ENCODE measurements around the gene ITGA8. TPM values are rescaled to one million over a fixed set of nuclear protein-coding genes. Genes with fewer than 3 reads are reported as not detected.
"Not testable (repeated sequence)": the region's sequence is repeated elsewhere in the genome, so short reads cannot be mapped to it uniquely, and the experiment has no call there.

ITGA8 gene
- total RNA-seq: not detected

DNA sequence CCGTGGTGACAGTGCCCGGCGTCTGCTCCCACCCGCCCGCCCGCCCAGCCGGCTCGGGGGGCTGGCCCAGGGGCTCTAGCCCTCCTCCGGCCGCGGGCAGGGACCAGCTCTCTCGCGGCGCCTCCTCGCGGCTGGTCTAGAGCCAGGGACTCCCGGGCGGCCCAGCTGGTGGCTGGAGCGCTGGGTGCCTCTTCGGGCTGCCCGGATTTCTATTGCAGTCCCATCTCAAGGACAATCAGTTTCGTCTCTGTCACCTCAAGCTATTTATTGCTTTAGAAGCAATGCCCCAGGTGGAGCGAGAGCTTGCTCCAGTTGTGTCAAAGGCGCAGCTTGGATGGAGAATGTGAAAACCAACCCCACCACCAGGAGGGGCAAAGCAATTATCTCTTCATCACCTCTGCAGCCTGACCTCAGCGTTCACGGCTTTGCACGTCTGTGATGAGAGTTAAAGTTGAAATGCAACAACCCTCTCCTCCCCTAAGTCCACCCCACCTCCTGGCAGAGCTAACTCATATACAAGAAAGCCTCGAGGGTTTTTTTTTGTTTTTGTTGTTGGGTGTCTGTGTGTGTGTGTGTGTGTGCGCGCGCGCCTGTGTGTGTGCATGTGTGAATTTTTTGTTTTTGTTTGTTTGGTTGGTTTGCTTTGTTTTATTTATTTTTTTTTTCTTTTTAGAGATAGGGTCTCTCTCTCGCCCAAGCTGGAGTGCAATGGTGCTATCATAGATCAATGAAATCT, at the start of gene ITGA8:
Gene ITGA8, minus strand, starts transcription at position 24 of the 736 bp plus-strand sequence. CDS start 151 bp downstream, outside the sequence.
- Mint-ChIP-seq H3K9me3 (no peaks in the 10 kb centered on the region), H3K4me3 (no peak within 1 kb of the TSS), H3K27me3 (peaks cover 55% of the 10 kb centered on the region), H3K4me1 (no peaks in the 10 kb centered on the region), H3K27ac (no peak within 1 kb of the TSS), H3K36me3 (no peaks in the 10 kb centered on the region)
- POLR2A ChIA-PET: no interaction called here
- ATAC-seq (ENCODE audit: low read depth) (no peak), DNase-seq (no peak)

DNA sequence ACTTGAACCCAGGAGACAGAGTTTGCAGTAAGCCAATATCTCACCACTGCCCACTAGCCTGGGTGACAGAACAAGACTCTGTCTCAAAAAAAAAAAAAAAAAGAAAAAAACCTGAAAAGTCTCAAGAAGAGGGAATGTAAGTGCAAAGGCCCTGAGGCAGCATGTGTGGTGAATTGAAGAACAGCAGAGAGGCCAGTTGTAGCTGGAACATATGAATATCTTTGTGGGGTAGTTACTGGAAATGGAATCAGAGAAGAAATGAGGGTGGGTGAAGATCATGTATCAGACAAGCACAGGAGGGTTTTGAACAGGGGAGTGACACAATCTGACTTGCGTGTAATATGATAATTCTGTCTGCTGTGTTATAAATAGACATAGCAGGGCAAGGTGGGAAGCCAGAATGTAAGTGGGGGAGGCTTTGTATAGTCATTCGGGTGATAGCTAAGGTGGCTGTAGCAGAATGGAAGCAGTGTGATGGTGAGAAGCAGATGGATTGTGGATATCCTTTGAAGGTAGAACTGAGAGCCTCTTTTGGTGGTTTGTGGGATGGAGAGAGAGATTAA, 45.3 kb upstream of the ITGA8 start:
- ATAC-seq (ENCODE audit: low read depth) (no peak), DNase-seq (no peak)
- peaks cover 5% of the 10 kb centered on the region for H3K9me3 Mint-ChIP-seq
- H3K4me1 Mint-ChIP-seq: no peaks in the 10 kb centered on the region
- no peaks in the 10 kb centered on the region for H3K27me3 Mint-ChIP-seq
- POLR2A ChIA-PET: no interaction called here
- no peak overlapping the region for H3K4me3 Mint-ChIP-seq
- peaks cover 7% of the 10 kb centered on the region for H3K36me3 Mint-ChIP-seq
- no peak overlapping the region for H3K27ac Mint-ChIP-seq

DNA sequence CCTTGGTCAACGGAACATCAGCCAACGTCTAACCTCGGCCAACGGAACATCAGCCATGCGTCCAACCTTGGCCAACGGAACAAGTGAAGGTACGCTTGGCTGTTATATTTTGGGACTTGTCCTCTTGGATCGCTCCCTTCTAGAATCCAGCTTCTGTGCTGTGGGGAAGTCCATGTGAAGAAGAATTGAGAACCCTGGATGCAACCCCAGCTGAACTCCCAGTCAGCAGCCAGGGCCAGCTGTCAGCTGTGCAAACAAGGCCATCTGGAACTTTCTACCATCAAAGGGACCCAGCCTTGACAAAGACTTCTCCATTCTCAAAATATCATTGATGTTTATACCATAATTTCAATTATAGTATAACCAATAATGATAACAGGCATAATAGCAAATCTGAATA, 43.3 kb upstream of the ITGA8 start:
- ATAC-seq (ENCODE audit: low read depth): no peak
- Mint-ChIP-seq H3K4me3 (no peak overlapping the region), H3K27me3 (peaks cover 4% of the 10 kb centered on the region), H3K27ac (no peak overlapping the region), H3K9me3 (peaks cover 5% of the 10 kb centered on the region), H3K4me1 (no peaks in the 10 kb centered on the region), H3K36me3 (peaks cover 3% of the 10 kb centered on the region)
- POLR2A ChIA-PET: no interaction called here
- no peak for DNase-seq

DNA sequence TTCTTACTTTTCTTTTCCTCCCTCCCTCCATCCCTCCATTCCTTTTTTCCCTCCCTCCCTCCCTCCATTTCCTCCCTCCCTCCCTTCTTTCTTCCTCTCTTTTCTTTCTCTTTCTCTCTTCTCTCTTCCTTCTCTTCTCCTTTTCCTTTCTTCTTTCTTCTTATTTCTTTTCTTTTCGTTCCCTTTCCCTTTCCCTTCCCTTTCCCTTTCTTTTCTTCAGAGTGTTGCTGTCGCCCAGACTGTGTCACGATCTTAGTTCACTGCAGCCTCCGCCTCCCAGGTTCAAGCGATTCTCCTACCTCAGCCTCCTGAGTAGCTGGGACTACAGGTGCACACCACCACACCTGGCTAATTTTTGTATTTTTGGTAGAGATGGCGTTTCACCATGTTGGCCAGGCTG, 42.5 kb upstream of the ITGA8 start:
- H3K27me3 Mint-ChIP-seq; H3K9me3 Mint-ChIP-seq; ATAC-seq (ENCODE audit: low read depth); H3K4me1 Mint-ChIP-seq; POLR2A ChIA-PET; H3K36me3 Mint-ChIP-seq; DNase-seq; H3K27ac Mint-ChIP-seq; H3K4me3 Mint-ChIP-seq: not testable (repeated sequence)

DNA sequence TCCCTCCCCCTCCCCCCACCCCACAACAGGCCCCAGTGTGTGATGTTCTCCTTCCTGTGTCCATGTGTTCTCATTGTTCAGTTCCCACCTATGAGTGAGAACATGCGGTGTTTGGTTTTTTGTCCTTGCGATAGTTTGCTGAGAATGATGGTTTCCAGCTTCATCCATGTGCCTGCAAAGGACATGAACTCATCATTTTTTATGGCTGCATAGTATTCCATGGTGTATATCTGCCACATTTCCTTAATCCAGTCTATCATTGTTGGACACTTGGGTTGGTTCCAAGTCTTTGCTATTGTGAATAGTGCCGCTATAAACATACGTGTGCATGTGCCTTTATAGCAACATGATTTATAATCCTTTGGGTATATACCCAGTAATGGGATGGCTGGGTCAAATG, 41.5 kb upstream of the ITGA8 start:
- POLR2A ChIA-PET; ATAC-seq (ENCODE audit: low read depth); H3K27me3 Mint-ChIP-seq; H3K4me3 Mint-ChIP-seq; H3K9me3 Mint-ChIP-seq; DNase-seq; H3K27ac Mint-ChIP-seq; H3K4me1 Mint-ChIP-seq; H3K36me3 Mint-ChIP-seq: not testable (repeated sequence)

DNA sequence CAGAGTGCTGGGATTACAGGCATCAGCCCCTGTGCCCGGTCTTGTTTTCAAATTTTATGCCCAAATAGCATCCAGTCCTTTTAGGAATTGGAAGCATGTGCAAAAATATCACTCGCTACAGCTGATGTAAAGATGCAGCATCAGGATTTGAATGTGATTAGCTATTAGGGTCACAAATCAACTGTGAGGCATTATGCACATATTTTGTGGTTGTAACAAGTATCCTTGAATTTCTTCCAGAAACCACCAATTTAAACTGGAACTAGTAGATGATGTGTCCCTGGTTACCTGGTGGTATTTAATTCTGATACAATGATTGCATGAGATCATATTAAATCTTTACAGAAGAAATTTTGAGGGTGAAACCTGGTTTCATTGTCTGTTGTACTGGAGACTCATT, 41.0 kb upstream of the ITGA8 start:
- ATAC-seq (ENCODE audit: low read depth) (no peak), DNase-seq (no peak)
- peaks cover 3% of the 10 kb centered on the region for H3K36me3 Mint-ChIP-seq
- POLR2A ChIA-PET: no interaction called here
- peaks cover 5% of the 10 kb centered on the region for H3K4me1 Mint-ChIP-seq
- H3K4me3 Mint-ChIP-seq: no peak overlapping the region
- H3K27me3 Mint-ChIP-seq: peaks cover 7% of the 10 kb centered on the region
- H3K9me3 Mint-ChIP-seq: peaks cover 5% of the 10 kb centered on the region
- H3K27ac Mint-ChIP-seq: no peak overlapping the region

DNA sequence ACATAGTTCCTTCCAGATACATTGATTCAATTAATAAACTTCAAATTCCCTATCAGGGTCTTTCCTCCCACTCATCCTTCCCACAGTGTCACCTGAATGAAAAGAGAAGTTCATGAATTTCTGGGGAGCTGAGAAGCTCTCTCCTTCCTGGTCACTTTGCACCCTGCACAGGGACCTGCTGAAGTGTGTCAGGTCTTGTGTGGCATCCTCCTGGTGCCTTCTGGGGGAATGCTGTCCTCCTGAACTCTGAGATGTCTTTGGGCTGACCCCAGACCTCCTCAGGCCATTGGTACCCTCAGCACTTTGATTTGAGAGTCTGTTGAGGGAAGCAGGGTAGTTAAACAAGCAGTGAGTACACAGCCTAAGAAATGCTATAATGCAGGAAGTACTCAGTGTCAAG, 39.5 kb upstream of the ITGA8 start:
- POLR2A ChIA-PET: no interaction called here

DNA sequence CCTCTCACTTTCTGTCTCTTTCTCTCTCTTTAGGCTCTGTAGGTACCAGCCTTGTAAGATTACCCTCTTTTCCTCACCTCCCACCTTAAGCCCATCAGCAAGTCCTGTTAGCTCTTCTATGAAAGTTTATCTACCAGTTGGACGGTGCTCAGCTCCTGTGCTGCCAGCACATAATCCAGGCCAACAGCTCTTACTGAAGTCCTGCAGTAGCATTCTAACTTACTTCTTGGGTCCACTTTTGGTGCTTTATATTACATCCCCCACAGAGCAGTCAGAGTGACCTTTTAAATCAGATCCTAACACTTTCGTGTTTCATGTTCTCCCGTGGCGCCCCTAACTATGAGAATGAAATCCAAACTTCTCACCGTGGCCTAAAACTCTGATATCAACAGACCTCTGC, 38.9 kb upstream of the ITGA8 start:
- ATAC-seq (ENCODE audit: low read depth) (no peak), DNase-seq (no peak)
- Mint-ChIP-seq H3K27ac (no peak overlapping the region), H3K4me3 (no peak overlapping the region), H3K9me3 (no peaks in the 10 kb centered on the region), H3K4me1 (peaks cover 5% of the 10 kb centered on the region), H3K36me3 (no peaks in the 10 kb centered on the region), H3K27me3 (peaks cover 7% of the 10 kb centered on the region)
- POLR2A ChIA-PET: no interaction called here

More for the DNA sequence above, 39.5 kb upstream of the ITGA8 start:
- Mint-ChIP-seq H3K27me3 (peaks cover 7% of the 10 kb centered on the region), H3K27ac (no peak overlapping the region), H3K4me1 (peaks cover 5% of the 10 kb centered on the region), H3K9me3 (no peaks in the 10 kb centered on the region), H3K4me3 (no peak overlapping the region), H3K36me3 (no peaks in the 10 kb centered on the region)
- ATAC-seq (ENCODE audit: low read depth) (no peak), DNase-seq (no peak)

DNA sequence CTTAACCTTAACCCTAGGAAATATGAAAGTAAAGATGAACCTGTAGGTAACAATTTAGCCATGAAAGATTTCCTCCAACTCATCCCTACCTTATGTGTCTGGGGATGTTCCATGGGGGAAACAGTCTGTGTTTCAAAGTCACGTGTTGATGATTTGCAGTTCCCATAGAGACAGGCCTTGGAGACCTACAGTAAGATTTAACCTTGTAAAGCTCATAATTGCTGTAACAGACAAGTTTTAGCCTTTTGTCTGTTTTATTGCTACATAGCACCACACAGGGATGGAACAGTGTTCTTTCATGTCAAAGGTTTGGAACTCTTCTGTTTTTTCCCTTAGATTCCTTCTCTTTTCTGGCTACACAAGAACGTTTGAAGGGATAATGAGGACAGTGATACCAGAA, 35.2 kb upstream of the ITGA8 start:
- Mint-ChIP-seq H3K4me1 (peaks cover 5% of the 10 kb centered on the region), H3K9me3 (no peaks in the 10 kb centered on the region), H3K27me3 (peaks cover 7% of the 10 kb centered on the region), H3K4me3 (no peak overlapping the region), H3K36me3 (no peaks in the 10 kb centered on the region), H3K27ac (no peak overlapping the region)
- no peak for ATAC-seq (ENCODE audit: low read depth)
- DNase-seq: no peak
- POLR2A ChIA-PET: no interaction called here

DNA sequence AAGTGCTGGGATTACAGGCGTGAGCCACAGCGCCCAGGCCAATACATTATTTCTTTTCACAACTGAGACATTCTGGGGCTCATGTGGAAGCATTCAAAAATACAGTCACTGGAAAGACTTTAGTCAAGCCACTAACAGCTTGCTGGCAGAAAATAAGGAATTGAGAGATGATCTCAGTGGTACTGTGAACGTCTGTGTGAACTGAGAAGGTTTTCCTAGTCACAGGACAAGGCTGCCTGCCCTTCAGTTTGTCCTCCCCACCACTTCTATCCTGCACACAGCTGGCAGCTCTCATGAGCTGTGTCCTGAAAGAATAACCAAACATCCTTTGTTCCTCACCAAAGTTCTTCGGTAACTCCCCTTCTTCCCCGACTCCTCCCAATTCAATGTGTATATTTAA, 31.3 kb upstream of the ITGA8 start:
- POLR2A ChIA-PET: no interaction called here
- no peak for DNase-seq
- no peak for ATAC-seq (ENCODE audit: low read depth)
- Mint-ChIP-seq H3K4me3 (no peak overlapping the region), H3K36me3 (no peaks in the 10 kb centered on the region), H3K4me1 (no peaks in the 10 kb centered on the region), H3K27ac (no peak overlapping the region), H3K27me3 (peaks cover 4% of the 10 kb centered on the region), H3K9me3 (no peaks in the 10 kb centered on the region)

DNA sequence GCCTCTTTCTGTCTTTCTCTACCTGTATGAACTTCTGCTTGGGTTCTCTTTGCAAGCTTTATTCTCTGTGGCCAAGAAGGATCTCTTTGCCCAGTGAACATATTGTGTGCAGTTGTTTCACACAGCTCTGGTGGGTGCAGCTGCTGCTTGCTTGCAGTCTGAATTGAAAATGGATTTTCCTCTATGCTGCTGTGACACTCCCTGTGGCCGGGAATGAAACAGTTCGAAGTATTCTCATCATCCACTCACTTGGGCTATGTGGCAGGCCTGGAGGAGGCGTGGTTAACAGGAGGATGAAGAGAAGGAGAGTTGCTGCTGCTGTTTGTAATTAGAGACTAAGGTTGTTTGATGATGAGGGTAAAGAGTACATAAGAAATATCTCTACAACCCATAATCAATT, 28.4 kb upstream of the ITGA8 start:
- POLR2A ChIA-PET: no interaction called here
- Mint-ChIP-seq H3K4me3 (no peak overlapping the region), H3K9me3 (no peaks in the 10 kb centered on the region)

DNA sequence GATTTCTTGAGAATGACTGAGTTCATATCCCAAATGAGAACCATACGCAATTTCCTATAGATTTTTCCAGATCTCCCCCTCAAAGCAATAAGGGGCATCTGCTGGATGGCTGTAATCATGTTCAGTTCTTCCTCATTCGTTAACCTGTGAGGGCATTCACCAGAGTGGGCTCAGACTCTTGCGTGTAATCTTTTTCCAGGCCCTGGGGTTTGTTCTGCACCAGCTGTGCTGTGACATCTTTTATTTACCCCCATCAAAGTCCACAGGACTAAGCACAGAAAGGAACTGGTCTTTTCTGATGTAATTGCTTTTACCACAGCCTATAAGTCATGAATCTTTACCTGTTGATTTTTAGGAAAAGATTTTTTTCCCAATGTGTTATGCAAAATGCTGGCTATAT, 27.9 kb upstream of the ITGA8 start:
- Mint-ChIP-seq H3K4me3 (no peak overlapping the region), H3K9me3 (no peaks in the 10 kb centered on the region), H3K27ac (no peak overlapping the region), H3K36me3 (no peaks in the 10 kb centered on the region), H3K4me1 (no peaks in the 10 kb centered on the region), H3K27me3 (peaks cover 4% of the 10 kb centered on the region)
- no peak for ATAC-seq (ENCODE audit: low read depth)
- no peak for DNase-seq
- POLR2A ChIA-PET: no interaction called here

More for the DNA sequence above, 28.4 kb upstream of the ITGA8 start:
- DNase-seq (no peak), ATAC-seq (ENCODE audit: low read depth) (no peak)
- no peaks in the 10 kb centered on the region for H3K36me3 Mint-ChIP-seq
- no peak overlapping the region for H3K27ac Mint-ChIP-seq
- H3K27me3 Mint-ChIP-seq: peaks cover 4% of the 10 kb centered on the region
- H3K4me1 Mint-ChIP-seq: no peaks in the 10 kb centered on the region

DNA sequence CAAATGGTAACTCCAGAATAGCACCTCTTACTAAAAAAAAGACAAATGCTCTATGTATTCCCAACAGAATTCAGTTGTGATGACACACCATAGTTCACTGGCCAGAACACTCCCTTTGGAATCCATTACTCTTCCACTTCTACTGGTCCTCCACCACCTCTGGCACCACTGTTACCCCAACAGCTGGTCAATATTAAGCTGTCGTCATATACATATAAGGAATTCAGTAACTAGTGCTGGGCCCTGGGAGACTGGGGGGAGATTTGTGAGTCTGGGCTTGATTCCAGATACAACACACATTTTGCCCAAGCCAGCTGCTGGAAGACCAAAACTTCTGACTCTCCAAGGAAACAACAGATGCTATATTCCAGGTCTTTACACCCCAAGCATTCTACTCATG, 26.0 kb upstream of the ITGA8 start:
- Mint-ChIP-seq H3K27me3 (peaks cover 4% of the 10 kb centered on the region), H3K4me3 (no peak overlapping the region), H3K4me1 (no peaks in the 10 kb centered on the region), H3K27ac (no peak overlapping the region), H3K36me3 (no peaks in the 10 kb centered on the region), H3K9me3 (no peaks in the 10 kb centered on the region)
- POLR2A ChIA-PET: no interaction called here
- no peak for ATAC-seq (ENCODE audit: low read depth)
- DNase-seq: no peak

DNA sequence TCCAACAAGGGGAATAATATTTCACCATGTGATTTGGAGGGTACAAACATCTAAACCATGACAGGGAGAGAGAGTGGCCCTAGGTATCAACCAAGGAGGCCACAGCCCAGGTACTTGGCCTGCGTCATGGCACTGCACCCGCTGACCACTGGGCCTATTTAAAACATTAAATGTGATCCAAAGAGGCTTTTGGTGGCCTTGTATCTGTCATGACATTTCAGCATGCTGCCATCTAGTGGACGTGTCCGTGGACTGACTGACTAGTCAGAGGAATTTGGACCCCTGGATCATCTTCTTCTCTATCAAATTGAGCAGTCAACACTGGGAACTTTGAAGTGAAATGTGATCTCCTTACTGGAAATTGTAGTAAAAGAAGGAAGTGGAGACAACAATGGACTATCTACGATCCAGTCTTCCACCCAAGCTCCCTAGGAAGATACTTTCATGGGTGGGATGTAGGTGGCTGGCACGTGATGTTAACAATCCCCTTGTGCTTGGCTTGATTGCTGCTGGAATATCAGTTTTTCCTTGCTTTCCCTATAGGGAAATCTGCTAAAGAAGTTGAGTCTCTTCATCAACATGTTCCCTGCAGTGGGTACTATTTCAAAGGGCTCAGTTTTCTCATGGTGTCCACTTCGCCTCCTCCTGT, 24.6 kb upstream of the ITGA8 start:
- no peak for ATAC-seq (ENCODE audit: low read depth)
- no peak for DNase-seq
- Mint-ChIP-seq H3K27me3 (peaks cover 4% of the 10 kb centered on the region), H3K27ac (no peak overlapping the region), H3K9me3 (no peaks in the 10 kb centered on the region), H3K36me3 (no peaks in the 10 kb centered on the region), H3K4me1 (no peaks in the 10 kb centered on the region), H3K4me3 (no peak overlapping the region)
- POLR2A ChIA-PET: interaction anchor here (0.6 kb wide), 1 partner anchor 15 kb away, joined by 3 read pairs; no protein-coding TSS in a partner anchor

All from activated naive CD8-positive, alpha-beta T cell treated with anti-CD3 and anti-CD28 coated beads, Interleukin-2, amount 10 ng/mL, durations not matched to agents 7 days and 5 days (primary cell).